GM18508 (cell line): ENCODE data around the gene MLANA.

Experiments
- ATAC-seq: cut with Tn5 transposase; IDR thresholded peaks from one replicate; pipeline ENCODE4 v1.9.1; 2021; ENCODE audit warnings: moderate number of reproducible peaks; ENCODE audit not compliant: insufficient read depth, unreplicated experiment

Gene MLANA

GRCh38 chr9:5890641-5891040 lies at the start of gene MLANA:
Gene MLANA, plus strand, starts transcription at chr9:5890889. Its CDS starts 1,586 bp downstream, at chr9:5892475.
- no peak for ATAC-seq

DNA sequence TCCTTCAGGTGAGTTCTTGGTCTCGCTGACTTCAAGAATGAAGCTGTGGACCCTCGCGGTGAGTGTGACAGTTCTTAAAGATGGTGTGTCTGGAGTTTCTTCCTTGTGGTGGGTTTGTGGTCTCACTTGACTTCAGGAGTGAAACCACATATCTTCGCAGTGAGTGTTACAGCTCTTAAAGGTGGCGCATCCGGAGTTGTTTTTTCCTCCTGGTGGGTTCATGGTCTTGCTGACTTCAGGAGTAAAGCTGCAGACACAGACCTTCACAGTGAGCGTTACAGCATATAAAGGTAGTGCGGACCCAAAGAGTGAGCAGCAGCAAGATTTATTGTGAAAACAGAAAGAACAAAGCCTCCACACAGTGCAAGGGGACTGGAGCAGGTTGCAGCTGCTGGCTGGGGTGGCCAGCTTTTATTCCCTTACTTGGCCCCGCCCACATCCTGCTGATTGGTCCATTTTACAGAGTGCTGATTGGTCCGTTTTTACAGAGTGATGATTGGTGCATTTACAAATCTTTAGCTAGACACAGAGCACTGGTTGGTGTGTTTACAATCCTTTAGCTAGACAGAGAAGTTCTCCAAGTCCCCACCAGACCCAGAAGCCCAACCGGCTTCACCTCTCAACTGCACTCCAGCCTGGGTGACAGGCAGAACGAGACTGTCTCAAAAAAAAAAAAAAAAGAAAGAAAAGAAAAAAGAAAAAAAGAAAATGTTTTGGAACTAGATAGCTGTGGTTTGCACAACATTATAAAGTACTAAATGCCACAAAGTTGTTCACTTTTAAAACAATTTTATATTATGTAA lies 48.7 kb upstream of the MLANA start:
- no peak for ATAC-seq

DNA sequence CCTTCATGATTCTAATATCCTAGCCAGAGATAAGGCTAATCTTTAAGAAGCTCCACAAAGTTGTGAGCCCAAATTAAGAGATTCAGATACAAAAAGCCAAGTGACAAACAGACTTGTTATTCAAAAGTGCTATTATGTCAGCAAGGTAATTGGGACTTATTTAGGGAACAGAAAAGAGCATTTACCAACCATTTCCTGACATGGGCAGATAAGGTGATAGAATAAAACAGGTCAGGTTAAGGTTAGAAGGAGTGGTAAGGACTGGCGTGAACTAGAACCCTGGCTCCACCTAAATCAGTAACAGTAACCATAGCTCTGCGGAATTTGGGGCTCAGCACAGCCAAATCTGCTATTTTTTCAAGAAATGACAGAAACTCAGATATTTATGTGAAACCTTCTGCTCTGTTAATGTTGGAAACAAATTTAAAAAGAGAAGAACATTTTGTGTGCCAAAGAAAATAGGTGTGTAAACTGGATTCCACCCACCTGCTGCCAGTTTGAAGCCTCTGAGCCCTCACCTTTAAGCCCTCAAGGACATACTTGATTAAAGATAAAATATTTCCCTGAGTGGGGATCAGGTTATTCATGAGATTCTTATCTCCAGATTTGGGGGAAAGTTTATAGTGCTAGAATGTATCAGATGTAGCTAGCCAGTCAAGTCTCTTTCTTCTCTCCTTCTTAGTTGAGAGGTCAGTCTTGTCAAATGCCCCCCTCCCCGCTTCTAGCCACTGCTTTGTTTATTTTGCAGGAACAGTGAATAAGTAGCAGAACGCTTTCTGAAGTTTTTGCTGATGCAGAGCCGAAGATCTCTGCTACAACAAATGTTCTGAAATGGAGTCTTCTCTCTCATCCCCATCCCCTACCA lies 47.5 kb upstream of the MLANA start:
- ATAC-seq: no peak

GRCh38 chr9:5843794-5844471 lies 46.8 kb upstream of the MLANA start:
- no peak for ATAC-seq

- ATAC-seq: no peak
These were observed 45.5 kb upstream of the MLANA start for GRCh38 chr9:5845157-5845531.

- no peak for ATAC-seq
These were observed 44.6 kb upstream of the MLANA start for GRCh38 chr9:5846096-5846495.

DNA sequence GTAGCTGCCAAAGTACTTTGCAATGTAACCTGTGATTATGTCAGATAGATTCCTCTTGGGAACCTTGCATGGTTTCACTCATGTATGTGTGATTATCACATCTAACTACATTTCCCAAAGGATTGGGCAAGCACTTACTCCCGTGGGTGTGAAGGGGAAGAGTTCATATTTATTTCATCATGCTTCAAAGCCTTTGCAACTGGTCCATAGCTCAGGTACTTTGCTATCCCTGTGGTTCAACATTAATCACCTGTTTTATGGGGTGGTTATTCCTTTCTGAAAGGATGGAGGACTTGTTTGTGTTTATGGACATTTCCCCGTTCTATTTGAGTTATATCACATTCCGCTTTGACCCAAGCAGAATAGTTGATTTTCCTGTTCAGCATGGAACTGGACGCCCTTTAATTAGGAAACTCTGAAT lies 44.2 kb upstream of the MLANA start:
- no peak for ATAC-seq

DNA sequence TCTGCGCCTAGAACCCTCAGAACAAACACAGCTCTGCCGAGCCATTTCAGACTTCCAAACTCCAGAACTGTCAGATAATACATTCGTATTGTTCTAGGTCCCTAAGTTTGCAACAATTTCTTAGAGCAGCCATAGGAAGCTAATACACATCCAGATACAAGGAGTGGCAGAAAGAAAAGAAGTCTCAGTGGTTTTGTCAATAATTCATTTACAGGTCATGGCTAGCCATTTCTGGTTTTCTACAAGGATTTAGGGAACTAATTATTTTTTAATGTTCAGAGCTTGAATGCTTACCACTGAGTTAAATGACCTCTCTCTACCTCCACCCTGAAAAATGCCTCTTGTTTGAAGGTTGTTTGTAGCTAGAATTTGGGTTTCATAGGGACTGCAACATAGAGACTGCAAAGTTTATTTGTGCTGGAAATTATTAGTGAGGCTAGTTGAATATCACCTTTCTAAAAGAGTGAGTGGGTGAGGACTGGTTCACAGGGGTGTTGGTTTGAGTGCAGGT lies 42.3 kb upstream of the MLANA start:
- no peak for ATAC-seq

DNA sequence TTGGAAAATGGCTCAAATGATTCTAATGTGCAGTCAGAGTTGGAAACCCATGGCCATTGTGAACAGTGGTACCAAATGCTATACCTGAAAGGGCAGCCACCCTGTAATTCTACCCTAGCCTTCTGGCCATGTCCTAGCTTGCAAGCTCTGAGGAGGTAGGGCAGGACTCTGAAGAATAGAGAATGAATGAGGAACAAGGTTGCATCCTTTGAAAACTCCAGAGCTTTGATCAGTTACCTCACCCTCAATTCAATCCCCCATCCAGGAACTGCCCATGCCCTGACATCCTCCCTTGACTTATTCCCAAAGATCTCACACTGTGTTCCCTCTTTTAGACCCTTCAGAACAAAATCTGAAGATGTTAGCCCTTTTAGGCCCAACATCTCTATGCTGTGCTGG lies 40.0 kb upstream of the MLANA start:
- ATAC-seq: no peak

- peak; percentile 82 for ATAC-seq
These were observed 39.2 kb upstream of the MLANA start for GRCh38 chr9:5851445-5851844.

- ATAC-seq: no peak
These were observed 37.7 kb upstream of the MLANA start for GRCh38 chr9:5852987-5853386.

DNA sequence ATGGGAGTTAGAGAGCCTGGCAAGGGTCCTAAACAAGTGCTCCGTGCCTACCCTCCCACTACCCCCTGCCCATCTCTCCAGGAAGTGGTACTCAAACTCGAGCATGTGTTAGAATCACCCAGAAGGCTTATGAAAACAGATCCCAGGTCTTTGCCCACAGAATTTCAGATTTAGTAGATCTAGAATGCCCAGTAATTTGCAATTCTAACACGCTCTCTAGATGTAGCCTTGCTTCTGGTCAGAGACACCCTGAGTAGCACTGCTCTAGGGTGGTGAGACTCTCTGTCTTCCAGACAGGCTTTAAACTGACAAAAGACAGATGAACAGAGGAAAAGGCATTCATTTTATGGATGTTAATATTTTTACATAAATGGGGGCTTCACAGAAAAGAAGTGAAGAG lies 37.1 kb upstream of the MLANA start:
- no peak for ATAC-seq

DNA sequence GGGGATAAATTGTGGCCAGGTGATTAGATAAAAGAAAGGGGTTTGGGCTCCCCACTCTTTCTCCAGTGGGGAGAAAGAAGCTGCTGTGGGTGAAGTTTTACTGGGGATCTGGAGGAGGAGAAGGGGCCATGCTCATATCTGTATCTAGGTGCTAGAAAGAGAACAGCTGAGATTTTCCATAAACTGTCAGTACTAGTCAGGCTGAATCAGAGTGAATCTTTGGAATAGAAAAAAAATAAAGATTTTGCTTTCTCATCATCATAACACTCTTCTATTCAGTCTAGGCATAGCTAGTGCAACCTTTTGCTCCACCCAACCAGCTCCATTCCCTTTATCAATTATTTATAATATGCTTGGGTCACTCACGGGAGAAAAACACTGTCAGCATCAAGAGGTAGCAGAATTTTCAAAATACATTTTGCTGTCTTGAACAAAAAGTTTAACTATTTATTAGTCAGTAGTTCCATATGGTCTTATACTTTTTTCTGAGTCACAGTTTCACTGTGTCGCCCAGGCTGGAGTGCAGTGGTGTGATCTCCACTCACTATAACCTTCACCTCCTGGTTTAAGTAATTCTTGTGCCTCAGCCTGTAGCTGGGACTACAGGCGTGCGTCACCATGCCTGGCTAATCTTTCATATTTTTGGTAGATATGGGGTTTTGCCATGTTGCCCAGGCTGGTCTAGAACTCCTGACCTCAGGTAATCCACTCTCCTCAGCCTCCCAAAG lies 36.5 kb upstream of the MLANA start:
- no peak for ATAC-seq

DNA sequence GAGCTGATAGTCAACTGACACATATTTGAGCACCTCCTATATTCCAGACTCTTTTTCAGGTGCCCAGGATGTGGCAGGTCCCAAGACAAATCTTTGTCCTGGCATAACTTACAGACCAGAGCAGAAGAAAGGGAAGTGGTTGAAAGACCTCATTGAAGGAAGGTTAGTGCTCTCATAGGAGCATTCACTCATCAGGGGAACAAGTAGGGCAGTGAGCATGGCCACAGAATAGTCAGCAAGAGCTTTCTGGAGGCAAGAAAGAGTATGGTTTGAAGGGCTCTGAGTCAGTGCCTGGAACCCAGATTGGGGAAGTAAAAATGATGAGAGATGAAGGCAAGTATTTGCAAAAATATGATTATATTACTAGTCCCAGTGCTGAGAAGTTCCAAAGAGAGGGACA lies 32.8 kb upstream of the MLANA start:
- ATAC-seq: no peak

DNA sequence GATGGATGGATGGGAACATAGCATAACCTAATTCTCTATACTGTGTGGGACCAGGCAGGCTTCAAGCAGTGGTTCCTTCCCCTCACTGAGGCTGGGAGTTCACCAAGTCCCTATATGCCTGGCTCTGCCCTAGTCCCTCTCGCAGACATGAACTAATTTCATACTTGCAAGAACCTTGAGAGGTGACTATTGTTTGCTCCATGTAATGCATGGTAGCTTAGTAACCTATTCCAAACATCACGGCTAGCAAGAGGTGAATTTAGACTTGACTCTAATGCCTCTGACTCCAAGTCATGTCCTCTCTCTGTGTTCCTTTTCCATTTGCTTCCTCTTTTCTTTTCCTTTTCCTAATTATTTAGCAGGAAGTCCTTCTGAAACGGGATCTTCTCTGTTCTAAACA lies 31.9 kb upstream of the MLANA start:
- ATAC-seq: no peak

GRCh38 chr9:5863092-5863746 lies 27.5 kb upstream of the MLANA start:
- ATAC-seq: no peak

DNA sequence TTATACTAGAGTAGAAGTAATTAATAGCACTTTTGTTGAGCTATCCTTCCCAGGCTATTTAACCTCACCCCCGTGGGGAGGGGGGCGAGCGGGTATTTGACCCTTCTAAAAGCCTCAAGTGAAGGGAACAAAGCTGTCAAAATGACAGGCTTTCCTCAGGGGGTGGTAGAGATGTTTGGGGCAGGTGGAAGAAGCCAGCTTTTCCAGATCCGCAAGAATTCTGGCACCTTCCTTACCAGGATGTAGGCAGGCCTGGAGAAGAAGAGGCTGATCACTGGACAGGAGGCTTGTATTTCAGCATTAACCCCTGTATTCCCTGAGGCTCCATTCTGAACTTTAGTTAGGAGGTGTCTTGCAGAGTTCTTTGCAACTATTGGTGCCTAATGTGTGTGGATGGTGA lies 26.2 kb upstream of the MLANA start:
- ATAC-seq: no peak

DNA sequence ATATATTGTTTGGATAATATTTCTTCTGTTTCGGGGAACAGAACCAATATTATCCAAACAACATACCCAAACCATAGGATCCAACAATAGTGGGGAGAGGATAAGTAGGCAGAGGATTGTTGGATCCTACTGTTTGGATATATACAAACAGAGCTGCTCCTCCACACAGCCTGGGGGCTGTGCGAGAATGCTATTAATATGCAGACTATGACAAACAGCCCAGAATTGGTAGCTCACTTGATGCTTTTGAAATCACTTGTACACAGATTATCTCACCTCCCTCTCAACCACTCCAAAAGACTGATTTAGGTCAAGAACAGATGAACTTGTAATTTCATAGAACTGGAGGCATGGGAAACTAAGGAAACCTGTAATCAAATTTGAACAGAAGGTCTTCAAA lies 24.4 kb upstream of the MLANA start:
- ATAC-seq: no peak

- no peak for ATAC-seq
These were observed 24.0 kb upstream of the MLANA start for GRCh38 chr9:5866685-5867084.

GRCh38 chr9:5868235-5868634 lies 22.5 kb upstream of the MLANA start:
- ATAC-seq: no peak
